Skeletal muscle satellite cell (primary cell): ENCODE results near the gene BICD1.
"Not testable (repeated sequence)": the region's sequence is repeated elsewhere in the genome, so short reads cannot be mapped to it uniquely, and the experiment has no call there.

ENCODE experiments used
- H3K27me3 ChIP-seq: 2 replicates; pipeline ENCODE4 v1.7.0; 2013; ENCODE audit warnings: low read length; ENCODE audit not compliant: control insufficient read depth, insufficient read depth
- H3K36me3 ChIP-seq: 2 replicates; pipeline ENCODE4 v1.7.0; 2013; ENCODE audit warnings: mild to moderate bottlenecking, control low read depth, low read length; ENCODE audit not compliant: insufficient read depth
- H3K4me1 ChIP-seq: 2 replicates; pipeline ENCODE4 v1.7.0; 2013; ENCODE audit warnings: low read length; ENCODE audit not compliant: control insufficient read depth, insufficient read depth
- H3K4me2 ChIP-seq: 2 replicates; pipeline ENCODE4 v1.7.0; 2013; ENCODE audit warnings: mild to moderate bottlenecking, low read length
- H3K4me3 ChIP-seq: 2 replicates; pipeline ENCODE4 v1.7.0; 2013; ENCODE audit warnings: low read length
- H3K9ac ChIP-seq: 2 replicates; pipeline ENCODE4 v1.7.0; 2013; ENCODE audit warnings: mild to moderate bottlenecking, low read depth, low read length, moderate library complexity
- H3K9me3 ChIP-seq: replicated peaks from 2 replicates; pipeline ENCODE4 v1.7.0; 2013; ENCODE audit warnings: mild to moderate bottlenecking, control low read depth, low read length

BICD1 gene

DNA sequence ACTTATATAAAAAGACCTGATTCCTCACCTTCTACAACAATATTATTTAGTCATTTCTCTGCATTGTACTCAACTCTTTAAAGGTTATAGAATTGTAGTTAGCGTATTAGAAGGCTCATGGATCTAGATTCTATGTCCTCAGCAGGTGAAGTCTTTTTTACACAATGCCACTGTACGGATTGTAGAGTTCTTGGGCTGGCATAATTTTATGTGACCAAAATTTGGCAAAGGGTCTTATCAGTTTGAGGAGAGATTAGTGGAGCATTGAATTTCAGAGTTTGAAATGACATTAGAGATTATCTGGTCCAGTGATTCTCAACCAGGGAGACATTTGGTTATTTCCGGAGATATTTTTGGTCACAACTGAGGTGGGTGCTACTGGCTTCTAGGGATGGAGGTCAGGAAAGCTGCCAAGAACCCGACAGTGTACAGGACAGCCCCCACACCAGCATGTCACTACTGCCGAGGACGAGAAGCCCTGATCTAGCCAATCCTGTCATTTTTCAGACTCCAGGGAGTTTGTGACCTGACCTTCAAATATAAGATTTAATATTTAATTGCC lies 63.9 kb downstream of the BICD1 start:
- Histone ChIP-seq H3K9me3 (no peaks in the 10 kb centered on the region), H3K27me3 (no peaks in the 10 kb centered on the region), H3K36me3 (peaks cover 2% of the 10 kb centered on the region), H3K4me1 (no peaks in the 10 kb centered on the region), H3K4me2 (no peak overlapping the region), H3K4me3 (no peak overlapping the region), H3K9ac (no peak overlapping the region)

DNA sequence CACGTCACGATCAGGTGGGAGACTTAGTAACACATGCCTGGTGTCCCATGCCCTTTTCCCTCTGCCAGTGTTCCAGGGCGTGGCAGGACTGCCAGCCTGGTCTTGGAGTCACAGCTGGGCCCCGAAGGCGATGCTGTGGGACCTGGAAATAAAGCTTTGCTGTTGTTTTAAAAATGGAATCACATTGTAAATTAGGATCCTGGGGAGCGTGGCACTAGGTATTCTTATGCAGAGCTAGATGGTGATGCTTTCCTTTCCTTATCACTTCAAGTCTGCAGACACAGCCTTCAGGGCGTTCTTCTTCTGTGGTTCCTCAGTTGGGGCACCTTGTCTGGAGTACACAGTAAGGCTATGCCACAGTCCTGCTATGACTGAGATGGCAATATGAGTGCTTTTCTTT lies 64.6 kb downstream of the BICD1 start:
- Histone ChIP-seq H3K9me3 (no peaks in the 10 kb centered on the region), H3K36me3 (peaks cover 2% of the 10 kb centered on the region), H3K4me2 (no peak overlapping the region), H3K4me1 (no peaks in the 10 kb centered on the region), H3K27me3 (no peaks in the 10 kb centered on the region), H3K4me3 (no peak overlapping the region), H3K9ac (no peak overlapping the region)

DNA sequence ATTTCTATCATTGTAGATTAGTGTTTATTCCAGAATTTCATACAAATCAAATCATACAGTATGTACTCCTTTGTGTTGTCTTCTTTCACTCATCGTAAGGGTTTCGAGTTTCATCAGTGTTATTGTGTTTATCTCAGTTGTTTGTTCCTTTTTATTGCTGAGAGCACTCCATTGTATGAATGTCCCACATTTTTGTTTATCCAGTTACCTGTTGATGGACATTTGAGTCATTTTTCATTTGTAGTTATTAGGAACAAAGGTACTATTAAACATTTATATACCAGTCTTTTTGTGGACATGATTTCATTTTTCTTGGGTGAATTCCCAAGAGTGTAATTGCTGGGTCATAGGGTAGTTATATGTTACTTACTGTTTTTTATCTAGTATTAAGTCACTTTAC lies 70.0 kb downstream of the BICD1 start:
- H3K4me2 ChIP-seq = no peak overlapping the region
- no peak overlapping the region for H3K9ac ChIP-seq
- H3K9me3 ChIP-seq = no peaks in the 10 kb centered on the region
- H3K4me3 ChIP-seq = no peak overlapping the region
- H3K27me3 ChIP-seq = no peaks in the 10 kb centered on the region
- peaks cover 2% of the 10 kb centered on the region for H3K36me3 ChIP-seq
- H3K4me1 ChIP-seq = no peaks in the 10 kb centered on the region

DNA sequence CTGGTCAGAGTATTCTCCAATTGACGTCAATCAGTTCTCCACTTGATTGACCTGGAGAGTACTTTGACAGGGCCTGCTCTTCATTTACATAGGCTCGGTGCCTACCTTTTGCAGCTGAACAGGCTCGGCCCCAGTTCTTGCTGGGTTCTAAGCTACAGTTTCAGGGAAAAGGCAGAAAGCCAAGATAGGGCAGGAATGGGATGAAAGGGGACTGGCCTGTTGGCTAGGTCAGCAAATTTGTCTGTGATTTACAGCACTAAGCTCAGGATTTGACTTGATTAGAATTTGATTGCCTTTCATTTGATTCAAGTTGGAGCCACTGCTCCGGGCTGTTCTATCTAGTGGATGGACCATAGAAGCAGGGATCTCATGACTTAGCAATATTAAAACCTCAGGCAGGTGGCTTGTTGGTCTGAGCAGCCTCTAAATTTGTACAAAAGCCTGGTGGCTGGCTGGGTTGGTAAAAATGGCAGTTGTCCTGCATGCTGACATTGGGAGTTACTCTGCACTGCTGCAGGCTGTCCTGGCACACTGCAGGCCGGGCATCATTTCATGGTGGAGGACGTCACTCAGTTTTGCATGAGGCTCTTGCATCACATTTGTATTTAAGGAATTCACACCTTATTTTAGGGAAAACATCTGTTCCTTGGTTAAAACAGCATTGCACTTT lies 71.8 kb downstream of the BICD1 start:
- Histone ChIP-seq H3K9me3 (no peaks in the 10 kb centered on the region), H3K36me3 (peaks cover 2% of the 10 kb centered on the region), H3K4me3 (no peak overlapping the region), H3K4me1 (no peaks in the 10 kb centered on the region), H3K9ac (no peak overlapping the region), H3K27me3 (no peaks in the 10 kb centered on the region), H3K4me2 (no peak overlapping the region)

DNA sequence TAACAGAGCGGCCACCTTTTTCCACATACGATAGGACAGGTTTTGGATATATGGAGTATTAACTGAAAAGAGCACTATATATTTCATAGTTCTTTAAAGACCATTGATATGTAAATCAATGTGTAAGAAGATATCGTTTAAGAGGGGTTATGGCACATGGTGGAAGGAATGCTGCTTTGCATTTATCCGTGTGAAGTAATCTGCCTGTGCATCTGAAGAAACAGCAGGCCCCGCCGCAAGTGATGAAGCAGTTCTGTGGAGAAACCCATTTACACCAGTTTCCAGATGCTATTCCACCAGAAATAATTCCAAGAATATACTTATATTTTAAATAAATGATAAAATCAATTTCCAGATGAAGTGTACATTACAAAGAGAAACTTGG lies 72.4 kb downstream of the BICD1 start:
- Histone ChIP-seq H3K4me1 (no peaks in the 10 kb centered on the region), H3K4me3 (no peak overlapping the region), H3K4me2 (no peak overlapping the region), H3K9me3 (no peaks in the 10 kb centered on the region), H3K27me3 (no peaks in the 10 kb centered on the region), H3K36me3 (peaks cover 2% of the 10 kb centered on the region), H3K9ac (no peak overlapping the region)

DNA sequence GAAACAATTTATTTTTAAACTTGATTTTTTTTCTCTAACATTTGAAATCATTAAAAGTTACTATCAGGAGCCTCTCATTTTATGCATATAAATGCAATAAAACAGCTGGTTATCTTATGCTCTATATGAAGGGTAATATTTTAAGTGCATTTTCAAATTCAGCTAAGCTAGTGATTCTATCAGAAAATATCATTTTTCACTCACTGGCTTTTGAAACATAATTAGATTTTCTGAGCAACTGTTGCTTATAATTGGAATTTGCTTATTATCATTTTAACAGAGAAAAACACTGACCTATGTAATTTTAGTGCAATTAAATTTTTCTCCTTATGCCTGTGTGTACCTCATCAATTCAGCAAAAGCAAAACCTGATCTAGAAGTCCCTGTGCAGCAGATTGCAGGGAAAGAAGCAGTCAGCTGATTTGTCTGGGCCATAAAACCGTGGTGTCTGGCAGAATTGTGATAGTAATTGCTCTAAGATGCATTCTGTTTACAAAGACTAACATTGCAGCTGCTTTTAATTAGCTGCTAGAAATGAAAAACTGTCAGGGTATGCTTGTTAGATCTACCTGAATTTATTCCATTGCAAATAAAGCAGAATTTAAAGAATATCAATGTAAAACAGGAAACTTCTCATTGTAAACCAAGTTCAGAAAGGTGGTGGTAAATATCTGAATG lies 75.0 kb downstream of the BICD1 start:
- no peak overlapping the region for H3K4me3 ChIP-seq
- H3K9me3 ChIP-seq = no peaks in the 10 kb centered on the region
- no peaks in the 10 kb centered on the region for H3K27me3 ChIP-seq
- H3K4me1 ChIP-seq = no peaks in the 10 kb centered on the region
- H3K4me2 ChIP-seq = no peak overlapping the region
- peaks cover 8% of the 10 kb centered on the region for H3K36me3 ChIP-seq
- H3K9ac ChIP-seq = no peak overlapping the region

DNA sequence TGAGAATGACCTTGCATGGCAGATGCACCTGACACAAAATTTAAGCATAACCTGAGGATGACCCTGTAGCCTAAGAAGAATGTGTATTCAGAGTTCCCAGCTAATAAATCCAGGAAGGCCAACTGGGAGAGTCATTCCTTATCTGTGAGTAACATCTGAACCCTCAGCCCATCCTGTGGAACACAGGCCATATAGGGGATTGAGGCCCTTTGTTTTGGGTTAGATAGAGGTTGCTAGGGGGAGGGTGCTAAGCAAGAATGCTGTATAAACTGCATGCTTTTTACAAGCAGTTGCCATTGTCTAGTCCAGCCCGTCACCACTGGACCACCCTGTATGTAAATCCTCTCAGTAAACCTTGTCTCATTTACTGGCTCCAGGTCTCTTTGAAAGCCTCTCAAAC lies 77.0 kb downstream of the BICD1 start:
- no peak overlapping the region for H3K4me2 ChIP-seq
- H3K9ac ChIP-seq = no peak overlapping the region
- peaks cover 8% of the 10 kb centered on the region for H3K36me3 ChIP-seq
- H3K9me3 ChIP-seq = no peaks in the 10 kb centered on the region
- H3K4me1 ChIP-seq = no peaks in the 10 kb centered on the region
- H3K4me3 ChIP-seq = no peak overlapping the region
- no peaks in the 10 kb centered on the region for H3K27me3 ChIP-seq

DNA sequence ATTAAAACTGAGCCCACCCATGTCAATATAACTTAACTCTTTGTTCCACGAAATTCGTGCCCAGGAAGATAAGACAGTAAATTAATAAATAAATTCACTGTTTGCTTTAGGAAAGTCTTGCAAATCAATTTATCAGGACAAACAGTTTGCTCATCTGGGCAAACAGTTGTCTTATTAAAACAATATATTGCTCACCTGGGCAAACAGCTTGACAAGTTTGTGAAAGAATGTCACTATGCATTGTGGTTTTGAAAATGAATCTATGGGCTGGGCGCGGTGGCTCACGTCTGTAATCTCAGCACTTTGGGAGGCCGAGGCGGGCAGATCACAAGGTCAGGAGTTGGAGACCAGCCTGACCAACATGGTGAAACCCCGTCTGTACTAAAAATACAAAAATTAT lies 80.5 kb downstream of the BICD1 start:
- not testable (repeated sequence) for H3K9ac ChIP-seq, H3K9me3 ChIP-seq, H3K4me3 ChIP-seq, H3K27me3 ChIP-seq, H3K4me1 ChIP-seq, H3K36me3 ChIP-seq, H3K4me2 ChIP-seq

DNA sequence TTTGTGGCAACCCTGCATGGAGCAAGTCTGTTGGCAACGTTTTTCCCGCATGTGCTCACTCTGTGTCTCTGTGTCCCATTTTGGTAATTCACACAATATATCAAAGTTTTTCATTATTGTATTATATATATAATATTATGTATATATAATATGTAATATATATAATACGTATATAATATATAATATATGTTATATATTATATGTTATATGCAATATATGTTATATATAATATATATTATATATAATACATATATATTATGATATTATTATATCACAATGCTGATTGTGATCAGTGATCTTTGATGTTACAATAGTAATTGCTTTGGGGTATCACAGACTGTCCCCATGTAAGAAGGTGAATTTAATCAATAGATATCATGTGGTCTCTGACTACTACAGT lies 84.8 kb downstream of the BICD1 start:
- Histone ChIP-seq H3K27me3 (no peaks in the 10 kb centered on the region), H3K4me1 (no peaks in the 10 kb centered on the region), H3K4me3 (no peak overlapping the region), H3K4me2 (no peak overlapping the region), H3K9me3 (peaks cover 4% of the 10 kb centered on the region), H3K9ac (no peak overlapping the region), H3K36me3 (no peaks in the 10 kb centered on the region)

DNA sequence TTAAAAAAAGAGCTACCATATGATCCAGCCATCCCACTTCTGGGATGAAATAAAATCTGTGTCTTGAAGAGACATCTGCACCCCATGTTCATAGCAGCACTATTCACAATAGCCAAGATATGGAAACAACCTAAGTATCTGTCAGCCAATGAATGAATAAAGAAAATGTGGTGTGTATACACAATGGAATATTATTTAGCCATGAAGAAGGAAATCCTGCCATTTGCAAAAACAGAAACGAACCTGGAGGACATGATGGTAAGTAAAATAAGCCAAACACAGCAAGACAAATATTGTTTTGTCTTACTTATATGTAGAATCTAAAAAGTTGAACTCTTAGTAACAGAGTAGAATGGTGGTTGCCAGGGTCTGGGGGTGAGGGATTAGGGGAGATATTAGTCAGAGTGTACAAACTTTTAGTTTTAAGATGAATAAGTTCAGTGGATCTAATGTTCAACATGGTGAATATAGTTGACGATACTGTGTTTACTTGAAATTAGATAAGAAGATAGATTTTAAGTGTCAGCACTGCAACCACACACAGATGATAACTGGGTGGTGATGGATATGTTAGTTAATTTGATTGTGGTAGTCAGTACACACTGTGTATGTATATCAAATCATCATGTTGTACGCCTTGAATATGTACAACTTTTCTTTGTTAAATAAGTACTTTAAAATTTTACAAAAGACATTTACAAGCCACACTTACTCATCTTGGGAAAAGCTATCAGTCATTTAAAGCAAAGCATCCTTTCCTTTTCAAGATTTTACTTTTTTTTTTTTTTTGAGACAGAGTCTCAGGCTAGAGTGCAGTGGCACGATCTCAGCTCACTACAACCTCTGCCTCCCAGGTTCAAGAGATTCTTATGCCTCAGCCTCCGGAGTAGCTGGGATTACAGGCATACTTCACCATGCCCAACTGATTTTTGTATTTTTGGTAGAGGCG lies 89.9 kb downstream of the BICD1 start:
- Histone ChIP-seq H3K4me1 (peaks cover 7% of the 10 kb centered on the region), H3K4me2 (no peak overlapping the region), H3K9ac (no peak overlapping the region), H3K27me3 (no peaks in the 10 kb centered on the region), H3K4me3 (no peak overlapping the region), H3K36me3 (no peaks in the 10 kb centered on the region), H3K9me3 (peaks cover 4% of the 10 kb centered on the region)

DNA sequence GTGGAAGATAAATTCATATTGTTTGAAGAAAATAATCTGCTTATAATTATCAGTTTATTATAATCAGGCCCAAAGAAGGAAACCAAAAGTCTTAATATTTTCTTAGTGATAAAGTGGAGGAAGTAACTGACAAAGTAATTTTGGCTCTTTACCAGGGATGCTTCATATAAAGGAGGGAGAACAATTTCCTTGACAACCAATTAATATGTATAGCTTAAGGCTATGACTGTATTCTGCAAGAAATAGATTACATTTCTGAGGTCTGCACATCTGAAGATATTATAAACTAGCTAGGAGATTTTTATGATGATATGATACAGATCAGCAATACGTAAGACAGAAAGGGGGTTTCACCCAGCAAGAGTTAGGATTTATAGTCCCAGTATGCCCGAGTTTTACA lies 90.8 kb downstream of the BICD1 start:
- no peak overlapping the region for H3K4me2 ChIP-seq
- H3K4me3 ChIP-seq = no peak overlapping the region
- H3K36me3 ChIP-seq = no peaks in the 10 kb centered on the region
- peaks cover 7% of the 10 kb centered on the region for H3K4me1 ChIP-seq
- H3K27me3 ChIP-seq = no peaks in the 10 kb centered on the region
- peaks cover 4% of the 10 kb centered on the region for H3K9me3 ChIP-seq
- no peak overlapping the region for H3K9ac ChIP-seq
